Activated naive CD8-positive, alpha-beta T cell (primary cell): ENCODE measurements around the gene KCNQ2.

Source experiments
- H3K27ac Mint-ChIP-seq: one replicate; pipeline ENCODE4 v1.8.0; 2021; ENCODE audit warnings: mixed read lengths
- H3K27me3 Mint-ChIP-seq: one replicate; pipeline ENCODE4 v1.8.0; 2021; ENCODE audit warnings: mixed read lengths
- H3K36me3 Mint-ChIP-seq: one replicate; pipeline ENCODE4 v1.8.0; 2021; ENCODE audit warnings: mixed read lengths
- H3K4me1 Mint-ChIP-seq: one replicate; pipeline ENCODE4 v1.8.0; 2021; ENCODE audit warnings: low read depth, mixed read lengths
- H3K4me3 Mint-ChIP-seq: one replicate; pipeline ENCODE4 v1.8.0; 2021; ENCODE audit warnings: mild to moderate bottlenecking, mixed read lengths
- H3K9me3 Mint-ChIP-seq: one replicate; pipeline ENCODE4 v1.8.0; 2021; ENCODE audit warnings: low read depth, mixed read lengths

Gene KCNQ2

GRCh38 chr20:63435552-63435951, 36.9 kb downstream of the KCNQ2 start:
- Mint-ChIP-seq H3K4me1 (peaks cover 10% of the 10 kb centered on the region), H3K36me3 (no peaks in the 10 kb centered on the region), H3K27me3 (peaks cover 1% of the 10 kb centered on the region), H3K9me3 (no peaks in the 10 kb centered on the region), H3K4me3 (no peak overlapping the region), H3K27ac (no peak overlapping the region)

GRCh38 chr20:63434599-63435378, 37.7 kb downstream of the KCNQ2 start:
- Mint-ChIP-seq H3K4me1 (peaks cover 10% of the 10 kb centered on the region), H3K27ac (peak overlapping the region; percentile 76), H3K4me3 (peak overlapping the region; percentile 65), H3K36me3 (no peaks in the 10 kb centered on the region), H3K27me3 (peaks cover 1% of the 10 kb centered on the region), H3K9me3 (no peaks in the 10 kb centered on the region)

- H3K4me1 Mint-ChIP-seq, result peaks cover 10% of the 10 kb centered on the region
- H3K27ac Mint-ChIP-seq, result no peak overlapping the region
- peaks cover 1% of the 10 kb centered on the region for H3K27me3 Mint-ChIP-seq
- no peaks in the 10 kb centered on the region for H3K9me3 Mint-ChIP-seq
- H3K4me3 Mint-ChIP-seq, result no peak overlapping the region
- H3K36me3 Mint-ChIP-seq, result no peaks in the 10 kb centered on the region
Measured at GRCh38 chr20:63433756-63434531, 38.5 kb downstream of the KCNQ2 start.

- H3K36me3 Mint-ChIP-seq, result no peaks in the 10 kb centered on the region
- no peak overlapping the region for H3K4me3 Mint-ChIP-seq
- peaks cover 1% of the 10 kb centered on the region for H3K27me3 Mint-ChIP-seq
- H3K4me1 Mint-ChIP-seq, result peaks cover 10% of the 10 kb centered on the region
- H3K9me3 Mint-ChIP-seq, result no peaks in the 10 kb centered on the region
- no peak overlapping the region for H3K27ac Mint-ChIP-seq
Measured at GRCh38 chr20:63433351-63433750, 39.1 kb downstream of the KCNQ2 start.

GRCh38 chr20:63432577-63433325, 39.7 kb downstream of the KCNQ2 start:
- no peak overlapping the region for H3K4me3 Mint-ChIP-seq
- H3K36me3 Mint-ChIP-seq, result no peaks in the 10 kb centered on the region
- no peaks in the 10 kb centered on the region for H3K9me3 Mint-ChIP-seq
- H3K27me3 Mint-ChIP-seq, result peaks cover 1% of the 10 kb centered on the region
- H3K27ac Mint-ChIP-seq, result no peak overlapping the region
- peaks cover 10% of the 10 kb centered on the region for H3K4me1 Mint-ChIP-seq

GRCh38 chr20:63431944-63432343, 40.5 kb downstream of the KCNQ2 start:
- no peaks in the 10 kb centered on the region for H3K27me3 Mint-ChIP-seq
- H3K4me3 Mint-ChIP-seq, result no peak overlapping the region
- H3K4me1 Mint-ChIP-seq, result peaks cover 10% of the 10 kb centered on the region
- no peaks in the 10 kb centered on the region for H3K9me3 Mint-ChIP-seq
- H3K36me3 Mint-ChIP-seq, result no peaks in the 10 kb centered on the region
- H3K27ac Mint-ChIP-seq, result no peak overlapping the region

GRCh38 chr20:63430891-63431290, 41.6 kb downstream of the KCNQ2 start:
- no peaks in the 10 kb centered on the region for H3K9me3 Mint-ChIP-seq
- no peak overlapping the region for H3K27ac Mint-ChIP-seq
- no peaks in the 10 kb centered on the region for H3K36me3 Mint-ChIP-seq
- H3K4me1 Mint-ChIP-seq, result peaks cover 10% of the 10 kb centered on the region
- H3K4me3 Mint-ChIP-seq, result no peak overlapping the region
- no peaks in the 10 kb centered on the region for H3K27me3 Mint-ChIP-seq

GRCh38 chr20:63429992-63430391, 42.5 kb downstream of the KCNQ2 start:
- H3K4me1 Mint-ChIP-seq, result peaks cover 8% of the 10 kb centered on the region
- no peak overlapping the region for H3K4me3 Mint-ChIP-seq
- H3K36me3 Mint-ChIP-seq, result no peaks in the 10 kb centered on the region
- no peaks in the 10 kb centered on the region for H3K27me3 Mint-ChIP-seq
- H3K27ac Mint-ChIP-seq, result no peak overlapping the region
- H3K9me3 Mint-ChIP-seq, result no peaks in the 10 kb centered on the region

- peaks cover 2% of the 10 kb centered on the region for H3K4me1 Mint-ChIP-seq
- no peaks in the 10 kb centered on the region for H3K36me3 Mint-ChIP-seq
- no peak overlapping the region for H3K4me3 Mint-ChIP-seq
- no peaks in the 10 kb centered on the region for H3K9me3 Mint-ChIP-seq
- no peak overlapping the region for H3K27ac Mint-ChIP-seq
- no peaks in the 10 kb centered on the region for H3K27me3 Mint-ChIP-seq
Measured at GRCh38 chr20:63428906-63429575, 43.4 kb downstream of the KCNQ2 start.

- peaks cover 2% of the 10 kb centered on the region for H3K4me1 Mint-ChIP-seq
- no peak overlapping the region for H3K27ac Mint-ChIP-seq
- H3K4me3 Mint-ChIP-seq, result no peak overlapping the region
- H3K36me3 Mint-ChIP-seq, result no peaks in the 10 kb centered on the region
- no peaks in the 10 kb centered on the region for H3K9me3 Mint-ChIP-seq
- H3K27me3 Mint-ChIP-seq, result no peaks in the 10 kb centered on the region
Measured at GRCh38 chr20:63427724-63428330, 44.6 kb downstream of the KCNQ2 start.

- no peak overlapping the region for H3K4me3 Mint-ChIP-seq
- no peaks in the 10 kb centered on the region for H3K36me3 Mint-ChIP-seq
- no peaks in the 10 kb centered on the region for H3K27me3 Mint-ChIP-seq
- H3K4me1 Mint-ChIP-seq, result peaks cover 2% of the 10 kb centered on the region
- no peaks in the 10 kb centered on the region for H3K9me3 Mint-ChIP-seq
- no peak overlapping the region for H3K27ac Mint-ChIP-seq
Measured at GRCh38 chr20:63427206-63427605, 45.2 kb downstream of the KCNQ2 start.

GRCh38 chr20:63425846-63426485, 46.5 kb downstream of the KCNQ2 start:
- H3K27ac Mint-ChIP-seq, result no peak overlapping the region
- H3K36me3 Mint-ChIP-seq, result no peaks in the 10 kb centered on the region
- no peaks in the 10 kb centered on the region for H3K9me3 Mint-ChIP-seq
- H3K27me3 Mint-ChIP-seq, result no peaks in the 10 kb centered on the region
- no peak overlapping the region for H3K4me3 Mint-ChIP-seq
- H3K4me1 Mint-ChIP-seq, result no peaks in the 10 kb centered on the region

- H3K27me3 Mint-ChIP-seq, result no peaks in the 10 kb centered on the region
- H3K9me3 Mint-ChIP-seq, result no peaks in the 10 kb centered on the region
- H3K4me3 Mint-ChIP-seq, result no peak overlapping the region
- H3K27ac Mint-ChIP-seq, result no peak overlapping the region
- no peaks in the 10 kb centered on the region for H3K36me3 Mint-ChIP-seq
- H3K4me1 Mint-ChIP-seq, result no peaks in the 10 kb centered on the region
Measured at GRCh38 chr20:63424613-63425012, 47.8 kb downstream of the KCNQ2 start.

GRCh38 chr20:63423751-63424150, 48.7 kb downstream of the KCNQ2 start:
- no peaks in the 10 kb centered on the region for H3K9me3 Mint-ChIP-seq
- H3K27me3 Mint-ChIP-seq, result no peaks in the 10 kb centered on the region
- no peak overlapping the region for H3K4me3 Mint-ChIP-seq
- H3K4me1 Mint-ChIP-seq, result no peaks in the 10 kb centered on the region
- no peaks in the 10 kb centered on the region for H3K36me3 Mint-ChIP-seq
- H3K27ac Mint-ChIP-seq, result no peak overlapping the region
